GM21619 (cell line): Measurements from ENCODE around the gene FPR2.
"Not testable (repeated sequence)": the region's sequence is repeated elsewhere in the genome, so short reads cannot be mapped to it uniquely, and the experiment has no call there.

Experiments used
- ATAC-seq: cut with Tn5 transposase; IDR thresholded peaks from one replicate; pipeline ENCODE4 v1.9.1; 2021; ENCODE audit not compliant: unreplicated experiment

FPR2 gene, protein sequence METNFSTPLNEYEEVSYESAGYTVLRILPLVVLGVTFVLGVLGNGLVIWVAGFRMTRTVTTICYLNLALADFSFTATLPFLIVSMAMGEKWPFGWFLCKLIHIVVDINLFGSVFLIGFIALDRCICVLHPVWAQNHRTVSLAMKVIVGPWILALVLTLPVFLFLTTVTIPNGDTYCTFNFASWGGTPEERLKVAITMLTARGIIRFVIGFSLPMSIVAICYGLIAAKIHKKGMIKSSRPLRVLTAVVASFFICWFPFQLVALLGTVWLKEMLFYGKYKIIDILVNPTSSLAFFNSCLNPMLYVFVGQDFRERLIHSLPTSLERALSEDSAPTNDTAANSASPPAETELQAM

DNA sequence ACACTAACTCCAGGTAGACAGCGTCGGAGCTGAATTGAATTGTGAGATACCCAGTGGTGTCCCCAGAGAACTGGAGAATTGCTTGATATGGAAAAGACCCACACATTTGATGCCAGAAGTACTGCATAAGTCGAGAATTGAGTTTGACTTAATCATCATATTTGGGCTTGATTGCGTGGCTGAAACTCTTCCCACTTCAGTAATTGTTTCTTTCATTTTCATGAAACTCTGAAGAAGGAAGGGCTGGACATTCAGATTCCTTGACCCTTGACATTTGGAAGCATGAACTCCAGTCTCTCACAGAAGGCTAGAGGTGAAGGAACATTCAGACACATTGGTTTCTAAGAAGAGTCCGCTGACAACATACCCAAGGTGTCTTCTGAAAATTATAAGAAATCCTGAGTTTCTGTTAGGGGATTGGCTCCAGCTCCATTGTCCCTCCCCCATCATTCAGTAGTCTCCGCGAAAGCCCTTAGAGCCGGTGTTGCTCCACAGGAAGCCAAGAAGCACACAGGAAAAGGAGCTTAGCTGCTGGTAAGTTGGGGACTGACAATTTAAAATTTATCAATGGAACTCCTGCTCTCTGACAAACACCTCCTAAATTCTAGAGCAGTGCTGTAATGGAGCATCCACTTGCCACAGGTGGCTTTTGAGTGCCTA lies at the start of gene FPR2:
FPR2 (plus strand) TSS at position 484 of the 660 bp plus-strand sequence. CDS start 7,479 bp downstream, outside the sequence.
- no peak for ATAC-seq

DNA sequence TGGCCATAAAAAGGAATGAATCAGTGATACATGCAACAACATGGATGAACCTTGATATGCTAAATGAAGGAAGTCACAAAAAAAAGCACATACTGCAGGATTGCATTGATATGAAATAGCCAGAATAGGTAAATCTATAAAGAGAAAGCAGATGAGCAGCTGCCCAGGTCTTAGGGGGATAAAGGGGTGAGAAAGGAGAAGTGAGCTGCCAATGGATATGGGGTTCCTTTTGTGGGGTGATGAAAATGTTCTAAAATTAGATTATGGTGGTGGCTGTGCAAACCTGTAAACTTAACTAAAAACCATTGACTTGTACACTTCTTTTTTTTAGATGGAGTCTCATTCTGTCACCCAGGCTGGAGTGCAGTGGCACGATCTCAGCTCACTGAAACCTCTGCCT lies 49.3 kb upstream of the FPR2 start:
- ATAC-seq = no peak

DNA sequence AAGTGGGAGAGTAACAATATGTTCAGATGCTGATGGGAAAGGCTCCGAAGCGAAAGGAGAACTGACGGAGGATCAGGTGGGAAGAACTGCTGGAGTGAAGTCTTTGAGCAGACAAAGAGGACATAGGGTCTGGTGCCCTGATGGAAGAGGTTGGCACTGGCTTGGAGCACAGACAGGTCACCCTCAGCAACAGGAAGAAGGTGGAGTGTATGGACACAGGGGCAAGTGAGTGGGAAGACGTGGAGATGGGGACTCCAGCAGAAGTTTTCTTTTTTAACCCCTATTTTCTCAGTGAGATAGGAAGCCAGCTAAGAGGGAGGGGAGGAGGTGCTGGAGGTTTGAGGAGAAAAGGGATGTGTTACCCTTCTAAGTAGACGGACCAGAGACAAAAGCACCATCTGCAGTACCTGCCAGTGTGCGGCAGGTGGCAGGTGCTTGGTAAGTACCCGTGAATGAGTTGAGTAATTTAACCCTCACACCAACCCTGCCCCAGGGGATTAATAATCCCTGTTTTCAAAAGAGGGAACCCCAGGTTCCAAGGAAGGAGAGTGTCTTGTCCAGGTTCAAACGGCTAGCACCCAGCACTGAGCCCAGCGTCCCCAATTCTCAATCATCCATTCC lies 48.4 kb upstream of the FPR2 start:
- no peak for ATAC-seq

DNA sequence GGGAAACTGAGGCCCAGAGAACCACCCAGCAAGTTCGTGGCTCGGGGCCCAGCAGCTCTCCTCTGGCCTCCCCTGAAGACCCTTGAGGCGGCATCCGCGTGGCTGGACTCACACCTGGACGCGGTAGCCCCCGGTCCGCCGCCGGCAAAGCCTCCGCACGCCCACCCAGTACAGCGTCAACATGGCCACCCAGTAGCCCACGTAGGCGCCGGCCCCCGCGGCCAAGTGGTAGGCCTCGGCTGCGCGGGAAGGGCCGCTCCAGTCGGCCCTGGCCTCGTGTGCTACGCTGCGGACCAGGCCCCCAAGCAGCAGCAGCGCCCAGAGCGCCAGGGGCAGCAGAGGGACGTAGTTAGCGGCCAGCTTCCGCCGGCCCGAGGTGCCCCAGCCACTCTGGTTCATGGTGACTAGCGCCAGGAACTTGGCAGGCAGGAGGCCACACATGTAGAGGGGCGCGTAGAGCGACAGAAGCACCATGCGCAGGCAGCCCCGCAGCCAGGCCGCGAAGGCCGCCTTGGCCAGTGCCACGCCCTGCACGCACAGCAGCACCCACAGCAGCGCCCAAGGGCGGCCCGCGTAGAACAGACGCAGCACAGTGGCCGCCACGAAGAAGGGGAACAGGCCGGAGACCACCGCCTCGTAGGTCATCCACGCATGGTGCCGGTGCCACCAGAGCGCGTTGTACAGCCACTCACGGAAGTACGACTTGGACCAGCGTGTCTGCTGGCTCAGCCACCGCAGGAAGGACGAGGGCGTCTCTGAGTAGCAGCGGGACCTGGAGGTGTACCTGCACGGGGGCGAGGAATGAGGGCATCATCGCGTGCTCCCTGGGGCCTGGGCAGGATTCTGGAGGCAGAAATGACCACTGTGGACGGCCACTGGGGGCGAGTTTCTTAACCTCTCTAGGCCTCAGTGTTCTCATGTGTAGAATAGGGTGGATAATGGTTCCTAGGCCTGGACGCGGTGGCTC lies 47.4 kb upstream of the FPR2 start:
- ATAC-seq = no peak

DNA sequence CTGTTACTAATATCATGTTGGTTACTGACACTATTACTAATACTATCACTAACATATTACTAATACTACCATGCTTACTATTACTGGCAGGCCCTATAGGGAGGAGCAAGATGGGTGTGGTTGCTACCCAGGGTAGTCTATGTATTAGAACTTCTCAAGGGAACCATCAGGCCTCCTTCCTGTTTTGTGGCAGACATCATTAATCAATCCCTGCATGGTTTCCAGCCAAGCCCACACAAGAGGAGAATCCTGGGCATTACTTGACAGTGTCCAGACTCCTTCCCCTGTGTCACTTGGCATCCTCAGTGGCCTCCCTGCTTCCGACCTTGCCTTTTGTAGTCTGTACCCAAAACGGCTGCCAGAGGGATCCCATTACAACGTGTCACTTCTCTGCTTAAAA lies 46.1 kb upstream of the FPR2 start:
- no peak for ATAC-seq

DNA sequence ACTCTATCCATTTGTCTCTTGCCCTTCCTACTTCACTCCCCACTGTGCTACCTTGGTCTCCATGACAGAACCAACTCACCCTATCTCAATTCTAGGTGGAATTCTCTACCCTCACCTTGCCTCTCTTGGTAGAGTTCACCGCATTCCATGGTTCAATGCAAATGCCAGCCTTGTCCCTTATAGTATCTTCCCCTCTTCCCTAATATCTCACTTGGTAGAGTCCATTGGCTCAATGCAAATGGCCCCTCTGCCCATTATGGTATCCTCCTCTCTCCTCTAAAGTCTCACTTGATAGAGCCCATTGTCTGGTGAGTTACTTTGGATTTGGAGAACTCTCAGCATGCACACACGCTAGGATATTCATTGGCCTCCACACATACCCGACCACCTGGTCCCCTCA lies 45.1 kb upstream of the FPR2 start:
- no peak for ATAC-seq

DNA sequence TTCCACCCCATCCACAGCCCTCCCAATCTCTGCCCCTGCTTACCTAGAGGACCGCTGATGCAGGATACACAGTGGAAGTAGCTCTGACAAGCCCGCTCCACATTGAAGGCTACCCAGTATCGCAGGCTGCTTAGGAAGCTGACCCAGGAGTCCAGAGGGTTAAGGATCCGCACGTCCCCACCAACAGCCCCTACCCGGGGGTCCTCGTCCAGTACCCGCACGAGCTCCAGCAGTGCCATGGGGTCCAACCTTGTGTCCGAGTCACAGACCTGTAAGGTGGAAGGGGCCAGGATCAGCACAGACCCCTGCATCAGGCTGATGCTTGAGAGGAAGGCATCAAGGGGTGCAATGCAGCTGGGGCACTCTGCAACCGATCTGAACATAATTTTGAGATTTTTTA lies 44.1 kb upstream of the FPR2 start:
- no peak for ATAC-seq

DNA sequence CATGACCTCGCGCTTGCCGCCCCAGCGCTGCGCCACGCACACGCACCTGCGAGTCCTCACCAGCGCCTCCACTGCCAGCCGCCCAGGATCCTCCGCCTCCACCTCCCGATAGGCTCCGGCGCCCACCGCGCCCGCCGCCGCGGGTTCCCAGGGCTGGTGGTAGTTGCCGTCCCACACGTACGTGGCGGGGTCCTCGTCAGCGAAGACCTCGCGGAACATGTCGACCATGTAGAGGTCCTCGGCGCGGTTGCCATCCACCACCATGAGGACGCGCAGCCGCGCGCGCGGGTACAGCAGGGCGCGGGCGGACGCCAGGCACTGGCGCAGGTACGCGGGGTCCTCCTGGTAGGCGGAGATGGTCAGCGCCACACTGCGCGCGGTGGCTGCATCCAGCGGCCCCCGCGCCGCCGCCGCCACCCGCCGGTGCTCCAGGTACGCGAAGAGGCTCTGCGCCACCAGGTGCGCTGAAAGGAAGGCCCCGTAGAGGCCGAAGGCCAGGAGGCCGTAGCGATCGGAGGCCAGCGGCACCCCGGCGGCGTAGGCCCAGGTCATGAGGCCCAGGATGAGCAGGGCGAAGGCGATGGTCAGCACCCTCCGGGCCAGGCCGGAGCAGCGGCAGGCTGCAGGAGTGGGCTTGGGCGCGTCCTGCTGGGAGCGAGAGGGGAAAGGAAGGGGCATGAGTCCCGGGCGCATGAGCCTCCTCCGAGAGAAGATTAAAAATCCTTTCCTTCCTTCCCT lies 41.6 kb upstream of the FPR2 start:
- ATAC-seq = no peak

DNA sequence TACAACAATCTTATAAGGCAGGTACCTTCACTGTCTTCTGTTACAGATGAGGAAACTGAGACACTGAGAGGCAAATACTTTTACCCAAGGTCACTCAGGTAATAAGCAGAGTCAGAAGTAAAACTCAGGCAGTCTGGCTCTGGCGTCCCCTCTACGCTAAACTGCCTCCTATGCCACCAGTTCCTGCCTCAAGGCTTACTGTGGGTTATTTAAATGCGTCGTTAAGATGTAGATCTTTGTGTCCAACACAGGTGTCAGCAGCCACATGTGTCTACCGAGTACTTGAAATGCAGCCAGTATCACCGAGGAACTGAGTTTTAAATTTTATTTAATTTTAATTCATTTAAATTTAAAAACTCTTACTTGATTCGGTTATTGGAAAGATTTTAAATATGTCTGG lies 39.1 kb upstream of the FPR2 start:
- ATAC-seq = no peak

DNA sequence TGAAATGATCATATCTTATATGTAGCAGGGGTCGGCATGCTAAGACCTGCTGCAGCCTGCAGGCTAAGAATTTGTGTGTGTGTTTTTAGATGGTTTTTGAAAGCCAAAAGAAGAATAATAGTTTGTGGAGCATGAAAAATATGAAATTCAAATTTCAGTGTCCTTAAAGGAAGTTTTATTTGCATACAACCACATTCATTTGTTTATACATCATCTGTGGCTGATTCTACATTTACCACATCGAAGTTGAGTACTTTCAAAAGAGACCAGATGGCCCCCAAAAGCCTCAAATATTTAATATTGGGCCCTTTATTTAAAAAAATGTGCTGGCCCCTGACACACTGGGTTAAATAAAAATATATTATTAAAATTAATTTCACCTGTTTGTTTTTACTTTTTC lies 38.5 kb upstream of the FPR2 start:
- no peak for ATAC-seq

DNA sequence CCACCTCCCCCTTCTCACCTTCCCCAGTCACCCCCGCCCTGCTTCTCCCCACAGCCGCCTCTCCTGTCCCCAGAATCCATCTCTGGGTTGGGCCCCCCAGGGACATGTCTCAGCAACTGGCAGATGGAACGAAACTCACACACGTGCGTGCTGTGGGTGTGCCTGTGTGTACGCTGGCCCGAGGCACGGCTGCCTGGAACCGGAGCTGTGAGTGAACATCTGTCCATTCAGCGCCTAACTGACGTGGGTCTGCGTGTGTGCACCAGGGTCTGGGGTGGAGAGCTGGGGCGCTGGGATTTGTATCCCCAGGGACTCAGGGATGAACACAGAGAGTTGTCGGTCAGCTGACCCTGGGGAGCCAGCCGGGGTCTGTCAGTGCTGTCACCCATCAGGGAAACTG lies 36.4 kb upstream of the FPR2 start:
- no peak for ATAC-seq

DNA sequence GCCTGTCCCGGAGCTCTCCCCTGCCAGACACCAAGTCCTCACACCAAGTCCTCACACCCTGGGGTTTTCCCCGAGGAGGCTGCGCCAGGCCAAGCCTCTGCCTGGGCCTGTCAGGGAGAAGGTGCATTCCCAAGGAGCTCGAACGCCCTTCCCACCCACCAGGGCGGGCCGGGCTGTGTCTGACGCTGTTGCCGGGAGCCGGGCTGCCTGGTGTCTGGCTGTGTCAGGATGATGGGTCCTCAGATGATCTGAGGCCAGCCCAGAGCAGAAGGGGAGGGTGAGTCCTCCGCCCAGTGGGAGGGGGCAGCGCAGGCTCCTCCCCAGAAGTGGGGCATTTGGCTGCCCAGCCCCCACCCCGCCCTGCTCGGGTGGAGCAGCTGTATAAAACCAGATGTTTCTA lies 34.9 kb upstream of the FPR2 start:
- no peak for ATAC-seq

DNA sequence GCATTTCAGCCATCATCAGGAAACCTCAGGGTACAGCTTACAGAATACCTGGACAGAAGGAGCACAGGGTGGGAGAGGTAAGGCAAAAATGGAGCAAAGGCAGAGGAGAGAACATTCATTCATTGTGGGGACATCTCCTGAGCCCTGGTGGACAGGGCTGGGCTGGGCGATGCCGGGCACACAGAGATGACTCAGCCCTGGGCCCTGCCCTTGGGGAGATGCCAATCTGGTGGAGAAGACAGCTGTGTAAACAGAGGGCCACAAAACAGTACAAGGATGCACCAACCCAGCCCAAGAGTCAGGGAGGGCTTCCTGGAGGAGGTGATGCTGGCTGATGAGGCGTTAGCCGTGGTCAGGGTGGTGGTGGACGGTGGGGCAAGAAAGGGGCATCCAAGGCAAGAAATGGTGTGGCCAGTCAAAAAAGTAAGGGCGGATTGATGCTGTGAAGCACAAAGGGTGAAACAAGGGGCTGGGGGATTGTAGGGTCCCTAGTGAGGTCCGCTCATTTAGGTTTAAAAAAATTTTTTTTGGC lies 33.6 kb upstream of the FPR2 start:
- no peak for ATAC-seq

DNA sequence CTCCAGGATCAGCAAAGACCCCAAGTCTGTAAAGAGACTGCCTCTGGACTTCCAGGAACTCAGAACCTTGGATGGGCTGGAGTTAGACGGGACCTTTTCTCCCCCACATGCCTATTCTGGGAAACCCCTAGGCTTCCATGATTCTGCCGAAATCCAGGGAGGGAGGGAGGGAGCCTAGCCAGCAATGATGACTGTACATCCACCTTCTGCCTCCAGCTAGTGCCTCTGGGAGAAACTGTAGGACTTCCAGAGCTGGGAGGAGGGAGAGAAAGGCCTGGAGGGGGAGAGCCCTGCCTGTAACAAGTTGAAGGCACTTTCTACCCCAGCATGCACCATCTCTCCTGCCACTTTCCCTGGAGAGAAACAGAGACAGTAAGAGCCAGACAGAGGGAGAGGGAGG lies 31.2 kb upstream of the FPR2 start:
- ATAC-seq = no peak

DNA sequence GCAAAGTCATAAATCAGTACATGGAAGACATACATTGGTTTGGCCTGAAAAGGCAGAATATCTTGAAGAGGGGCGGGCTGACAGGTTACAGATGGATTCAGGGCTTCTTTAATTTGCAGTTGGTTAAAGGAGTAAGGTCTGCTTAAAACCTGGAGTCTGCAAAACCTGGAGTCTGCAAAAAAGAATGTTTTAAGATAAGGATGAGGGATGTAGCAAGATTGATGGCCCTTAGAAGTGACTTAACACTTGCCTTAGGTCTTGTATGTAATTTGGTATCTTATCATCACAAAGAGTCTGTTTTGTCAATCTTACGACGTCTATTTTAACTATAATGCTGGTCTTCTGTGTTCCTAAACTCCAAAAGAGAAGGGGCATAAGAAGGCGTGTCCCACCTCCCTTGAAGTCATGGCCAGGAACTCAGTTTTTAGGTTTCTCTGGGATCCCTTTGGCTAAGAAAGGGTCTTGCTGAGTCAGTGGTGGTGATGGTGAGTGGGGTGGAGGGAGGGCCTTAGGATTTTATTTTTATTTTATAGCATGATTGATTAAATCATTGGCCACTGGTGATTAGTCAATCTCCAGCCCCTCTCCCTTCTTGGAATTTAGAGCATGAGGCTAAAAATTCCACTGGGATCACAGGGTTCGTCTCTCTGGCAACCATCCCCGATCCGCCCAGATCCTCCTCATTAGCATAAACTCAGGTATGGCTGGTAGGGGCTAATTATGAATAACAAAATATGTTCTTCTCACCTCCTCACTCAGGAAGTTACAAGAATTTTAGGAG lies 27.0 kb upstream of the FPR2 start:
- ATAC-seq = no peak

DNA sequence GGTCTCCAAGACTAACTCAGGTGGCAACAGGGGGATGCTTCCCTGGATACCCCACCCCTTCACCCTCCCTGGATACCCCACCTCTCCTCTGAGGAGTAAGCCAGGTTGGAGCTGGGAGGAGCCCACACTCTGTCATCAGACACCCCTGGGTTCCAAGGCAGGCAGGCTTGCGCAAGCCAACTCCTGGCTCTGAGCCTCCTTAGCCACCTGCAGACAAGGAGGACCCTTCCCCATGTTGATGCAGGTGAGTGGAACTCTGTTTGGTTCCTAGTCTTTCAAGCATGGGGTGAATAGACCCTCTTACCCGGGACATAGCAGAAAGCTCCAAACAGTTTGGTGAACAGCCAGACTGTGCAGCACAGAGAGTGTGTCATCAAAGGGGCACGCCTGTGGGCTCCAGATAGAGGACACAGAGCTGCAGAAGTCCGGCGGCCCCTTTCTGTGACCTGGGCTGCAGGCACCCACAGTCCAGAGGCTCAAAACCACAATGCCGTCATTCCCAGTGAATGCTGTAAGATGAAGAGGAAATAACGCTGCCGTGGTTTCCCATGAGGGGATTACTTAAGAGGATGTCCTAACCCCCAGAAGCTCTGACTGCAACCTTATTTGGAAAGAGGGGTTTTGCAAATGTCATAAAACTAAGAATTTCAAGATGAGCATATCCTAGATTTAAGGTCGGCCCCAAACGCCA lies 25.1 kb upstream of the FPR2 start:
- no peak for ATAC-seq

DNA sequence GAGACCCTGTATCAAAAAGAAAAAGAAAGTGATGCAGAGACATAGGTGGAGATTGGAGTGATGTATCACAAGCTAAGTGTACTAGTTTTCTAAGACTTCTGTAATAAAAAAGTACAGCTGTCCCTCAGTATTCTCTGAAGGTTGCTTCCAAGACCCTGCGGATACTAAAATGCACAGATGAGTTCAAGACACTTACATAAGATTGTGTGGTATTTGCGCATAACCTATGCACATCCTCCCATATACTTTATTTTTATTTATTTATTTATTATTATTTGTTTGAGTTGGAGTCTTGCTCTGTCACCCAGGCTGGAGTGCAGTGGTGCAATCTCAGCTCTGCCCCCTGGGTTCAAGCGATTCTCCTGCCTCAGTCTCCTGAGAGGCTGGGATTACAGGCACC lies 23.6 kb upstream of the FPR2 start:
- ATAC-seq = no peak

DNA sequence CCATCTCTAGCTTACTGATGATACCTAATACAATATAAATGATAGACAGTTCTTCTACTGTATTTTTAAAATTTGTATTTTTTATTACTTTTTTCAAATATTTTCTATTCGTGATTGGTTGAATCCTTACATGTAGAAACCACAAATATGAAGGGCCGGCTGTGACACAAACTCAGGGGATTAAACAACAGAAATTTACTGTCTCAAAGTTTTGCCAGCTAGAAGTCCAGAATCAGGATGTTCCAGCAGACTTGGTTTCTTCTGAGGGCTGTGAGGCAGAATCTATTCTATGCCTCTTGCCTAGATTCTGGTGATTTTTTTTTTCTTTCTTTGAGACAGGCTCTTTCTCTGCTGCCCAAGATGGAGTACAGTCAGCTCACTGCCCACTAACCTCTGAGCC lies 23.1 kb upstream of the FPR2 start:
- ATAC-seq = no peak

DNA sequence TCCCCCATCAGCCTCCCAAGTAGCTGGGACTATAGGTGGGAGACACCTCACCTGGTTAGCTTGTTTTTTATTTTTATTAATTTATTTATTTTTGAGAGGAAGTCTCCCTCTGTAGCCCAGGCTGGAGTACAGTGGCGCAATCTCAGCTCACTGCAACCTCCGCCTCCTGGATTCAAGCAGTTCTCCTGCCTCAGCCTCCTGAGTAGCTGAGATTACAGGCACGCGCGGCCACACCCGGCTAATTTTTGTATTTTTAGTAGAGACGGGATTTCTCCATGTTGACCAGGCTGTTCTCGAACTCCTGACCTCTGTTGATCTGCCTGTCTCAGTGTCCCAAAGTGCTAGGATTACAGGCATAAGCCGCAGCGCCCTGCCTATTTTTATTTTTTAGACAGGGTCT lies 22.5 kb upstream of the FPR2 start:
- ATAC-seq = not testable (repeated sequence)
